NT2/D1 (cell line): ENCODE results near the gene CD46.

ENCODE experiments used
- SUZ12 ChIP-seq: IDR thresholded peaks from 2 replicates; pipeline ENCODE4 v1.6.1; 2011; ENCODE audit not compliant: insufficient read length, insufficient read depth; ENCODE audit errors: extremely low read depth
- YY1 ChIP-seq: IDR thresholded peaks from 2 replicates; pipeline ENCODE4 v1.6.1; 2011; ENCODE audit not compliant: insufficient read length, insufficient read depth
- ZNF274 ChIP-seq: IDR thresholded peaks from 2 replicates; pipeline ENCODE4 v1.6.1; 2011; ENCODE audit warnings: mild to moderate bottlenecking, low read depth, low read length

- TF ChIP-seq YY1 (no peak), SUZ12 (no peak), ZNF274 (no peak)
These were observed 89.4 kb downstream of the CD46 start for GRCh38 chr1:207841293-207841692.
